Central memory CD8-positive, alpha-beta T cell (primary cell): ENCODE results near the gene FLCN.

Experiments used
- ATAC-seq: fragments of 150-1000 bp; cut with Tn5 transposase; replicated peaks from 2 replicates; pipeline ENCODE4 v1.10.0; 2022; ENCODE audit warnings: mild to moderate bottlenecking, moderate FRiP score, moderate number of reproducible peaks; ENCODE audit not compliant: poor library complexity, severe bottlenecking; ENCODE audit errors: extremely low read depth
- DNase-seq, 2 donors: peaks; one replicate each; pipeline ENCODE4 v3.0.0; 2021; ENCODE audit warnings: low spot score in 2 of 2
- H3K27ac Mint-ChIP-seq: one replicate; pipeline ENCODE4 v1.8.0; 2022; ENCODE audit warnings: low read depth, mild to moderate bottlenecking, moderate library complexity, mixed read lengths
- H3K27me3 Mint-ChIP-seq: one replicate; pipeline ENCODE4 v1.8.0; 2022; ENCODE audit warnings: mixed read lengths
- H3K36me3 Mint-ChIP-seq: one replicate; pipeline ENCODE4 v1.8.0; 2022; ENCODE audit warnings: mild to moderate bottlenecking, moderate library complexity, mixed read lengths; ENCODE audit not compliant: insufficient read depth
- H3K4me1 Mint-ChIP-seq: one replicate; pipeline ENCODE4 v1.8.0; 2022; ENCODE audit warnings: mixed read lengths
- H3K4me3 Mint-ChIP-seq: one replicate; pipeline ENCODE4 v1.8.0; 2022; ENCODE audit warnings: mild to moderate bottlenecking, moderate library complexity, mixed read lengths
- H3K9me3 Mint-ChIP-seq: one replicate; pipeline ENCODE4 v1.8.0; 2022; ENCODE audit warnings: mixed read lengths

The FLCN gene

GRCh38 chr17:17173921-17174320 is 63.0 kb downstream of the FLCN start:
- H3K4me3 Mint-ChIP-seq = no peak overlapping the region
- peaks cover 39% of the 10 kb centered on the region for H3K36me3 Mint-ChIP-seq
- H3K9me3 Mint-ChIP-seq = no peaks in the 10 kb centered on the region
- DNase-seq (no peak), ATAC-seq (no peak)
- peaks cover 21% of the 10 kb centered on the region for H3K4me1 Mint-ChIP-seq
- H3K27ac Mint-ChIP-seq = no peak overlapping the region
- H3K27me3 Mint-ChIP-seq = no peaks in the 10 kb centered on the region

- Mint-ChIP-seq H3K4me1 (peaks cover 24% of the 10 kb centered on the region), H3K4me3 (no peak overlapping the region), H3K9me3 (no peaks in the 10 kb centered on the region), H3K27ac (peak overlapping the region; percentile 64), H3K27me3 (no peaks in the 10 kb centered on the region), H3K36me3 (peaks cover 36% of the 10 kb centered on the region)
- peak; percentile 24 for ATAC-seq
- no peak for DNase-seq
Measured at GRCh38 chr17:17172990-17173389, 64.0 kb downstream of the FLCN start.

- H3K36me3 Mint-ChIP-seq = peaks cover 32% of the 10 kb centered on the region
- peak overlapping the region; percentile 64 for H3K27ac Mint-ChIP-seq
- no peaks in the 10 kb centered on the region for H3K9me3 Mint-ChIP-seq
- H3K27me3 Mint-ChIP-seq = no peaks in the 10 kb centered on the region
- ATAC-seq (no peak), DNase-seq (no peak)
- no peak overlapping the region for H3K4me3 Mint-ChIP-seq
- H3K4me1 Mint-ChIP-seq = peaks cover 26% of the 10 kb centered on the region
Measured at GRCh38 chr17:17172001-17172939, 64.7 kb downstream of the FLCN start.

- Mint-ChIP-seq H3K36me3 (peaks cover 33% of the 10 kb centered on the region), H3K27ac (no peak overlapping the region), H3K9me3 (no peaks in the 10 kb centered on the region), H3K4me1 (peaks cover 29% of the 10 kb centered on the region), H3K4me3 (no peak overlapping the region), H3K27me3 (no peaks in the 10 kb centered on the region)
- DNase-seq (no peak), ATAC-seq (no peak)
Measured at GRCh38 chr17:17171186-17171585, 65.8 kb downstream of the FLCN start.

- Mint-ChIP-seq H3K27ac (no peak overlapping the region), H3K36me3 (peaks cover 30% of the 10 kb centered on the region), H3K9me3 (no peaks in the 10 kb centered on the region), H3K4me1 (peaks cover 29% of the 10 kb centered on the region), H3K4me3 (no peak overlapping the region), H3K27me3 (no peaks in the 10 kb centered on the region)
- DNase-seq (no peak), ATAC-seq (no peak)
Measured at GRCh38 chr17:17170346-17170985, 66.5 kb downstream of the FLCN start.

- Mint-ChIP-seq H3K27me3 (no peaks in the 10 kb centered on the region), H3K36me3 (peaks cover 31% of the 10 kb centered on the region), H3K4me3 (no peak overlapping the region), H3K27ac (no peak overlapping the region), H3K9me3 (no peaks in the 10 kb centered on the region), H3K4me1 (peaks cover 36% of the 10 kb centered on the region)
- DNase-seq (no peak), ATAC-seq (no peak)
Measured at GRCh38 chr17:17169396-17169795, 67.6 kb downstream of the FLCN start.

- H3K27me3 Mint-ChIP-seq = no peaks in the 10 kb centered on the region
- no peak overlapping the region for H3K27ac Mint-ChIP-seq
- H3K36me3 Mint-ChIP-seq = peaks cover 31% of the 10 kb centered on the region
- no peak for DNase-seq
- peaks cover 36% of the 10 kb centered on the region for H3K4me1 Mint-ChIP-seq
- H3K4me3 Mint-ChIP-seq = no peak overlapping the region
- no peak for ATAC-seq
- H3K9me3 Mint-ChIP-seq = no peaks in the 10 kb centered on the region
Measured at GRCh38 chr17:17168401-17168800, 68.6 kb downstream of the FLCN start.

- Mint-ChIP-seq H3K27ac (no peak overlapping the region), H3K4me3 (no peak overlapping the region), H3K36me3 (peaks cover 31% of the 10 kb centered on the region), H3K9me3 (no peaks in the 10 kb centered on the region), H3K27me3 (no peaks in the 10 kb centered on the region), H3K4me1 (peaks cover 36% of the 10 kb centered on the region)
- no peak for ATAC-seq
- no peak for DNase-seq
Measured at GRCh38 chr17:17167986-17168385, 69.0 kb downstream of the FLCN start.

- Mint-ChIP-seq H3K9me3 (no peaks in the 10 kb centered on the region), H3K36me3 (peaks cover 34% of the 10 kb centered on the region), H3K27me3 (no peaks in the 10 kb centered on the region), H3K4me3 (no peak overlapping the region), H3K4me1 (peaks cover 32% of the 10 kb centered on the region), H3K27ac (peak overlapping the region; percentile 42)
- ATAC-seq (no peak), DNase-seq (no peak)
Measured at GRCh38 chr17:17167356-17167755, 69.6 kb downstream of the FLCN start.

GRCh38 chr17:17166446-17166845 is 70.5 kb downstream of the FLCN start:
- H3K4me1 Mint-ChIP-seq = peaks cover 27% of the 10 kb centered on the region
- no peak overlapping the region for H3K4me3 Mint-ChIP-seq
- H3K36me3 Mint-ChIP-seq = peaks cover 36% of the 10 kb centered on the region
- DNase-seq (no peak), ATAC-seq (no peak)
- no peaks in the 10 kb centered on the region for H3K27me3 Mint-ChIP-seq
- no peaks in the 10 kb centered on the region for H3K9me3 Mint-ChIP-seq
- H3K27ac Mint-ChIP-seq = peak overlapping the region; percentile 46

GRCh38 chr17:17165666-17166308 is 71.2 kb downstream of the FLCN start:
- Mint-ChIP-seq H3K36me3 (peaks cover 37% of the 10 kb centered on the region), H3K9me3 (no peaks in the 10 kb centered on the region), H3K27me3 (no peaks in the 10 kb centered on the region), H3K27ac (no peak overlapping the region), H3K4me3 (no peak overlapping the region), H3K4me1 (peaks cover 22% of the 10 kb centered on the region)
- DNase-seq (no peak), ATAC-seq (no peak)

GRCh38 chr17:17164676-17165075 is 72.3 kb downstream of the FLCN start:
- DNase-seq (no peak), ATAC-seq (no peak)
- Mint-ChIP-seq H3K4me3 (no peak overlapping the region), H3K4me1 (peaks cover 22% of the 10 kb centered on the region), H3K27ac (no peak overlapping the region), H3K36me3 (peaks cover 40% of the 10 kb centered on the region), H3K27me3 (no peaks in the 10 kb centered on the region), H3K9me3 (no peaks in the 10 kb centered on the region)
